GM19438 (cell line): ENCODE results near the gene CTNND2.

Source experiments
- ATAC-seq: cut with Tn5 transposase; IDR thresholded peaks from one replicate; pipeline ENCODE4 v1.9.1; 2021; ENCODE audit warnings: low read depth; ENCODE audit not compliant: unreplicated experiment

The CTNND2 gene

GRCh38 chr5:11293523-11293922 is 610.7 kb downstream of the CTNND2 start:
- no peak for ATAC-seq

- no peak for ATAC-seq
These were observed 611.4 kb downstream of the CTNND2 start for GRCh38 chr5:11292648-11293356.

GRCh38 chr5:11289733-11290132 is 614.5 kb downstream of the CTNND2 start:
- ATAC-seq: no peak

- ATAC-seq: no peak
These were observed 615.0 kb downstream of the CTNND2 start for GRCh38 chr5:11289208-11289607.

GRCh38 chr5:11281842-11282241 is 622.4 kb downstream of the CTNND2 start:
- ATAC-seq: no peak

- no peak for ATAC-seq
These were observed 626.9 kb downstream of the CTNND2 start for GRCh38 chr5:11277323-11277722.

- ATAC-seq: no peak
These were observed 630.9 kb downstream of the CTNND2 start for GRCh38 chr5:11273180-11273903.

- ATAC-seq: no peak
These were observed 634.7 kb downstream of the CTNND2 start for GRCh38 chr5:11269515-11269914.

- no peak for ATAC-seq
These were observed 635.4 kb downstream of the CTNND2 start for GRCh38 chr5:11268891-11269290.

- no peak for ATAC-seq
These were observed 637.9 kb downstream of the CTNND2 start for GRCh38 chr5:11266331-11266730.

- ATAC-seq: no peak
These were observed 643.0 kb downstream of the CTNND2 start for GRCh38 chr5:11261241-11261640.

GRCh38 chr5:11258001-11258400 is 646.2 kb downstream of the CTNND2 start:
- ATAC-seq: no peak

GRCh38 chr5:11252523-11252922 is 651.7 kb downstream of the CTNND2 start:
- no peak for ATAC-seq

GRCh38 chr5:11252075-11252474 is 652.2 kb downstream of the CTNND2 start:
- ATAC-seq: no peak

- ATAC-seq: no peak
These were observed 653.0 kb downstream of the CTNND2 start for GRCh38 chr5:11251247-11251646.

GRCh38 chr5:11248966-11249365 is 655.3 kb downstream of the CTNND2 start:
- no peak for ATAC-seq

GRCh38 chr5:11247224-11247623 is 657.0 kb downstream of the CTNND2 start:
- ATAC-seq: no peak

- ATAC-seq: no peak
These were observed 663.7 kb downstream of the CTNND2 start for GRCh38 chr5:11240293-11241190.

- no peak for ATAC-seq
These were observed 664.8 kb downstream of the CTNND2 start for GRCh38 chr5:11239261-11240015.

GRCh38 chr5:11234501-11234911 is 669.7 kb downstream of the CTNND2 start:
- ATAC-seq: no peak
